ENCODE results near the gene KLHL25.

DNA sequence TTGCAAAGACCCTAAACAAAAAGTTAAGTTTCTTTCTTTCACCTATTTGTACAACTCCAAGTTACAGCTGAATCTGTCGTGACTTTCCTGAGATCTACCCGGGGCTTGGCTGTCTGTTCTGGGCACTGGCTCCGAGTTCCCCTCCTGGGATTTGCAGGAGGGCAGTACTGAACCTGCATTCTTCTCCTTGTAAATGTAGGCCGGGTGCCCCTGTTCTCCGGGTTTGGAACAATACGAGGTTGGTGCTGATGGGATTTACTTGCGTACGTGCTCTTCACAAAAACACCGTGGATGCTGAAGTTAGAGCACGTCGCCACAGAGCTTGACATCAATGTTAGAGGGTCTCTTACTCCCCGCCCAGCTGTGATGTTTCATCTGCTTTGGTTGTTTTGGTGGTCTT, 48.1 kb downstream of the KLHL25 start:
- TF ChIP-seq, protein P1, sequence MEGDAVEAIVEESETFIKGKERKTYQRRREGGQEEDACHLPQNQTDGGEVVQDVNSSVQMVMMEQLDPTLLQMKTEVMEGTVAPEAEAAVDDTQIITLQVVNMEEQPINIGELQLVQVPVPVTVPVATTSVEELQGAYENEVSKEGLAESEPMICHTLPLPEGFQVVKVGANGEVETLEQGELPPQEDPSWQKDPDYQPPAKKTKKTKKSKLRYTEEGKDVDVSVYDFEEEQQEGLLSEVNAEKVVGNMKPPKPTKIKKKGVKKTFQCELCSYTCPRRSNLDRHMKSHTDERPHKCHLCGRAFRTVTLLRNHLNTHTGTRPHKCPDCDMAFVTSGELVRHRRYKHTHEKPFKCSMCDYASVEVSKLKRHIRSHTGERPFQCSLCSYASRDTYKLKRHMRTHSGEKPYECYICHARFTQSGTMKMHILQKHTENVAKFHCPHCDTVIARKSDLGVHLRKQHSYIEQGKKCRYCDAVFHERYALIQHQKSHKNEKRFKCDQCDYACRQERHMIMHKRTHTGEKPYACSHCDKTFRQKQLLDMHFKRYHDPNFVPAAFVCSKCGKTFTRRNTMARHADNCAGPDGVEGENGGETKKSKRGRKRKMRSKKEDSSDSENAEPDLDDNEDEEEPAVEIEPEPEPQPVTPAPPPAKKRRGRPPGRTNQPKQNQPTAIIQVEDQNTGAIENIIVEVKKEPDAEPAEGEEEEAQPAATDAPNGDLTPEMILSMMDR (IDR thresholded peaks at IDR 0.05; ENCODE audit: low read depth, low read length, missing input control), result no peak
- no peak for TF ChIP-seq EGR1 (IDR thresholded peaks at IDR 0.05; ENCODE audit: low read depth in 2 of 2)
- TF ChIP-seq RAD21 (IDR thresholded peaks at IDR 0.05), result no peak
- TF ChIP-seq, protein P2, sequence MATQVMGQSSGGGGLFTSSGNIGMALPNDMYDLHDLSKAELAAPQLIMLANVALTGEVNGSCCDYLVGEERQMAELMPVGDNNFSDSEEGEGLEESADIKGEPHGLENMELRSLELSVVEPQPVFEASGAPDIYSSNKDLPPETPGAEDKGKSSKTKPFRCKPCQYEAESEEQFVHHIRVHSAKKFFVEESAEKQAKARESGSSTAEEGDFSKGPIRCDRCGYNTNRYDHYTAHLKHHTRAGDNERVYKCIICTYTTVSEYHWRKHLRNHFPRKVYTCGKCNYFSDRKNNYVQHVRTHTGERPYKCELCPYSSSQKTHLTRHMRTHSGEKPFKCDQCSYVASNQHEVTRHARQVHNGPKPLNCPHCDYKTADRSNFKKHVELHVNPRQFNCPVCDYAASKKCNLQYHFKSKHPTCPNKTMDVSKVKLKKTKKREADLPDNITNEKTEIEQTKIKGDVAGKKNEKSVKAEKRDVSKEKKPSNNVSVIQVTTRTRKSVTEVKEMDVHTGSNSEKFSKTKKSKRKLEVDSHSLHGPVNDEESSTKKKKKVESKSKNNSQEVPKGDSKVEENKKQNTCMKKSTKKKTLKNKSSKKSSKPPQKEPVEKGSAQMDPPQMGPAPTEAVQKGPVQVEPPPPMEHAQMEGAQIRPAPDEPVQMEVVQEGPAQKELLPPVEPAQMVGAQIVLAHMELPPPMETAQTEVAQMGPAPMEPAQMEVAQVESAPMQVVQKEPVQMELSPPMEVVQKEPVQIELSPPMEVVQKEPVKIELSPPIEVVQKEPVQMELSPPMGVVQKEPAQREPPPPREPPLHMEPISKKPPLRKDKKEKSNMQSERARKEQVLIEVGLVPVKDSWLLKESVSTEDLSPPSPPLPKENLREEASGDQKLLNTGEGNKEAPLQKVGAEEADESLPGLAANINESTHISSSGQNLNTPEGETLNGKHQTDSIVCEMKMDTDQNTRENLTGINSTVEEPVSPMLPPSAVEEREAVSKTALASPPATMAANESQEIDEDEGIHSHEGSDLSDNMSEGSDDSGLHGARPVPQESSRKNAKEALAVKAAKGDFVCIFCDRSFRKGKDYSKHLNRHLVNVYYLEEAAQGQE (IDR thresholded peaks at IDR 0.05), result no peak
